Hindlimb muscle (tissue), 1 donor: ENCODE measurements around the gene PAF1. TPM values are rescaled to one million over a fixed set of nuclear protein-coding genes. Genes with fewer than 3 reads are reported as not detected.
A peak's percentile ranks its signal among the peaks of the same experiment; 100 is the strongest.
"Not testable (repeated sequence)": the region's sequence is repeated elsewhere in the genome, so short reads cannot be mapped to it uniquely, and the experiment has no call there.

Experiments
- DNase-seq: peaks from one replicate; pipeline ENCODE4 v3.0.0-alpha.2; 2013
- polyA plus RNA-seq: library from polyadenylated mRNA; unstranded; fragments of 120-200 nt; gene quantifications from one replicate; pipeline ENCODE4 v1.2.1, GENCODE V29; 2013; ENCODE audit not compliant: insufficient read length

The PAF1 gene
- polyA plus RNA-seq, 1 donor = 38.6 TPM

- DNase-seq = no peak
Observed at GRCh38 chr19:39381910-39382611, 8.8 kb downstream of the PAF1 start.

GRCh38 chr19:39380521-39381502 lies 10.1 kb downstream of the PAF1 start:
- no peak for DNase-seq

- peak; percentile 53 for DNase-seq
Observed at GRCh38 chr19:39379865-39380396, 11.0 kb downstream of the PAF1 start.

- DNase-seq = not testable (repeated sequence)
Observed at GRCh38 chr19:39379366-39379765, 11.5 kb downstream of the PAF1 start.

GRCh38 chr19:39377373-39378362 lies 13.2 kb downstream of the PAF1 start:
- DNase-seq = no peak

GRCh38 chr19:39375929-39376328 lies 15.0 kb downstream of the PAF1 start:
- DNase-seq = no peak

GRCh38 chr19:39372941-39373340 lies 18.0 kb downstream of the PAF1 start:
- no peak for DNase-seq

- peak; percentile 87 for DNase-seq
Observed at GRCh38 chr19:39372047-39372802, 18.7 kb downstream of the PAF1 start.

- DNase-seq = no peak
Observed at GRCh38 chr19:39370735-39371134, 20.2 kb downstream of the PAF1 start.

- DNase-seq = no peak
Observed at GRCh38 chr19:39369200-39369599, 21.7 kb downstream of the PAF1 start.

- DNase-seq = no peak
Observed at GRCh38 chr19:39365531-39365930, 25.4 kb downstream of the PAF1 start.

- DNase-seq = peak; percentile 57
Observed at GRCh38 chr19:39363901-39364457, 26.9 kb downstream of the PAF1 start.

GRCh38 chr19:39362682-39363657 lies 27.9 kb downstream of the PAF1 start:
- no peak for DNase-seq

- no peak for DNase-seq
Observed at GRCh38 chr19:39360599-39360998, 30.3 kb downstream of the PAF1 start.

- no peak for DNase-seq
Observed at GRCh38 chr19:39359026-39359425, 31.9 kb downstream of the PAF1 start.

GRCh38 chr19:39356647-39357046 lies 34.3 kb downstream of the PAF1 start:
- no peak for DNase-seq

- no peak for DNase-seq
Observed at GRCh38 chr19:39356073-39356472, 34.8 kb downstream of the PAF1 start.

- DNase-seq = no peak
Observed at GRCh38 chr19:39355253-39355652, 35.7 kb downstream of the PAF1 start.

- peak; percentile 34 for DNase-seq
Observed at GRCh38 chr19:39352381-39353255, 38.3 kb downstream of the PAF1 start.
